ENCODE measurements around the gene GINS2.

Gene GINS2

DNA sequence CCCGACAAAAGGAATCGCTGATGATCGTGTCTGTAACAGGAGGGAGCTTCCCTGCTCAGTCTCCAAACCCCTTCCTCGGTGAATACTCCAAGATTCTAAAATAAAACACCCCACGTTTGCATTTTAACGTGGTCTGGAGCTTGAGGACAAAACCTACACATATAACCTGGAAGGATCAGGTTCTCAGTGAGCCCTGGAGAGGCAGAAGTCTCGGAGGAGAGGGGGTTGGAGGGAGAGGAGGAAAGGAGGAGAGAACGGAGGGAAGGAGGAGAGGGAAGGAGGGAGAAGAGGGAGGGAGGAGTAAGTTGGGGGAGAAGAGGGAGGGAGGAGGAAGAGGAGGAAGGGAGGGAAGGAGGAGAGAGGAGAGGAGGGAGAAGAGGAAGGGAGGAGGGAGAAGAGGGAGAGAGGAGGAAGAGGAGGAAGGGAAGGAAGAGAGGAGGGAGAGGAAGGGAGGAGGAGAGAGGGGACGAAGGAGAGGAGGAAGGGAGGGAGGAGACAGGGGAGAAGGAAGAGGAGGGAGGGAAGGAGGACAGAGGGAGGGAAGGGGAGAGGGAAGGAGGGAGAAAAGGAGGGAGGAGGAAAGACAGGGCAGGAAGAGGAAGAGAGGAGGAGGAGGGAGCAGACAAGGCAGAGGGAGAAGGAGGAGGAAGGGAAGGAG is 27.4 kb upstream of the GINS2 start:
- no peak for DNase-seq

DNA sequence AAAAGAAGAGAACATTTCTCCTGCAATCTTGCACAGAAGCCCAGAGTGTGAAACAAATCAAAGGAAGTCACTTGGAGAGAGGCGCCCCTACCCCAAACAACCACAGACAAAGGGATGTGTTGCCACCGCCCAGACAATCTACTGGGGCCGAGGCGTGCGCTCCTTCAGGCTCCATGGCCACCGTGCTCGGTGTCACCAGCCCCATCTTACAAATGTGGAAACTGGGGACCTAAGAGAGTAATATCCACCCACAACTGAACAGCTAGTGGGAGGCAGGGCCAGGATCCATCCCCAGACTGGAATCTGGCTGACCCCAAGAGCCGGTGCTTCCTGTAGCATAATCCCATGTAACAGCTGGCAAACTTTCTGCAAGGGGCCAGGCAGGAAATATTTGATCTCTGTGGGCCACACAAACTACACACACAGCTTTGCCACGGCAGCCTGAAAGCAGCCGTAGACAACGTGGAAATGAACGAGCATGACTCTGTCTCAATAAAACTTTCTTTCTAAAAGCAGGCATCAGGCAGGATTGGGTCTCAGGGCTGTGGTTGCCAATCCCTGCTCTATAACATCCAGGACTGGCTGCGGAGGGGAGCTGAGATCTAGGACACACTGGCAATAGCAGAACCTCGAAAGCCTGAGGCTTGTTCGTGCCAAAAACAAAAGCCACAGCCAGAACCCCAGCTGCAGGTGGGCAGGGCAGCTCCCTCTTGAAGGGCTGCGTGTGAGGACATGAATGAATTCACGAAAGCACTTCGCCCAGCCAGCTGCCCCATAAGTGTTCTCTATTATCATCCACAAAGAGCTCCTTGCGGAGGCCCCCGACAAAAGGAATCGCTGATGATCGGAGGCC is 26.6 kb upstream of the GINS2 start:
- peak; percentile 96 for DNase-seq

DNA sequence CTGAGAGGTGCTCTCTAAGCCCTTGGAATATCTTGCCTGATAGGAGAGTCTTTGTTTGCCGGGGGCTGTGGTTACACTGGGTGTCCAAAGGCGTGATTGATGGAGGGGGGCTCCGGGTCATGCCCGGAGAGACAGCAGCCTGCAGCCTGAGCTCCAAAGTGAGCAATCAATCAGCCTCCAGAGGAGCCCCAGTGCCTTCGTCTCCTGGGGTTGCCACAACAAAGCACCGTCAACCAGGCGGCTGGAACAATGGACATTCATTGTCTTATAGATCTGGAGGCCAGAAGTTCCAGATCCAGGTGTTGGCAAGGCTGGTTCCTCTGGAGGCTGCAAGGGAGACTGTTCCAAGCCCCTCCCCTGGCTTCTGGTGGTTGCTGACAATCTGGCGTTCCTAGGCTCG is 24.0 kb upstream of the GINS2 start:
- DNase-seq = peak; percentile 65

DNA sequence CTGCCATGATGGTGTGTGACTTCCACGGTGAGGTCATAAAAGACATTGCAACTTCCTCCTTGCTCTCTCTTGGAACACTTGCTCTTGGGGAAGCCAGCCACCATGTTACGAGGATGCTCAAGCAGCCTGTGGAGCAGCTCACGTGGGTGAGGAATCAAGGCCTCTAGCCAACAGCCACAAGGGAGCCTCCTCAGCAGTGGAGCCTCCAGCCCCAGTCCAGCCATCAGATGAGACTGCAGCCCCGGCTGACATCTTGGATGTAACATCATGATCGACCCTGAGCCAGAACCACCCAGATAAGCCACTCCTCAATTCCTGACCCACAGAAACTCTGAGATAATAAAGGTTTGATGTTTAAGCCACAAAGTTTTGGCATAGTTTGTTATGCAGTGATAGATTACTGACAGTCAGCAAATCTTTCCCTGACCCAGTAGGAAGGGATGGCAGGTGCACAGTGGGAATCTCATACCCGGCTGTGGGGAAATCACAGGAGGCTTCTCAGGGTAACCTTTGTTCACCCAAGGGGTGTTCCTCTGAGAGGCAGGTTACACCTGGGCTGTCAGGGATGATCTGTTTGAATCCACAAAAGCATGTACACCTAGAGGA is 23.3 kb upstream of the GINS2 start:
- no peak for DNase-seq

DNA sequence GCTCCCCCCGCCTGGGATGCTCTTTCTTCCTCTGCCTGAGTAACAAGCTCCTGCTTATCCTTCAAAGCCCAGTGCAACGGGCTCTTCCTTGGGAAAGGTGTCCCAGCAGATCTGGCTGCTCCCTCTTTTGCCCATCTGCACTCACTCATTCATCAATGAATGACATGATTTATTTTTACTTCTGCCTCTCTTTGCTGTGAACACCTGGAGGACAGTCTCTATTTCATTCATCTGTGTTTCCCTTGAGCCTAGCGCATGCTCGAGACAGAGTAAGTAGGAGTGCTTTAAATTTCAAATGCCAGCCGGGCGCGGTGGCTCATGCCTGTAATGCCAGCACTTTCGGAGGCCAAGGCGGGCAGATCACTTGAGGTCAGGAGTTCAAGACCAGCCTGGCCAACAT is 22.0 kb upstream of the GINS2 start:
- peak; percentile 83 for DNase-seq

DNA sequence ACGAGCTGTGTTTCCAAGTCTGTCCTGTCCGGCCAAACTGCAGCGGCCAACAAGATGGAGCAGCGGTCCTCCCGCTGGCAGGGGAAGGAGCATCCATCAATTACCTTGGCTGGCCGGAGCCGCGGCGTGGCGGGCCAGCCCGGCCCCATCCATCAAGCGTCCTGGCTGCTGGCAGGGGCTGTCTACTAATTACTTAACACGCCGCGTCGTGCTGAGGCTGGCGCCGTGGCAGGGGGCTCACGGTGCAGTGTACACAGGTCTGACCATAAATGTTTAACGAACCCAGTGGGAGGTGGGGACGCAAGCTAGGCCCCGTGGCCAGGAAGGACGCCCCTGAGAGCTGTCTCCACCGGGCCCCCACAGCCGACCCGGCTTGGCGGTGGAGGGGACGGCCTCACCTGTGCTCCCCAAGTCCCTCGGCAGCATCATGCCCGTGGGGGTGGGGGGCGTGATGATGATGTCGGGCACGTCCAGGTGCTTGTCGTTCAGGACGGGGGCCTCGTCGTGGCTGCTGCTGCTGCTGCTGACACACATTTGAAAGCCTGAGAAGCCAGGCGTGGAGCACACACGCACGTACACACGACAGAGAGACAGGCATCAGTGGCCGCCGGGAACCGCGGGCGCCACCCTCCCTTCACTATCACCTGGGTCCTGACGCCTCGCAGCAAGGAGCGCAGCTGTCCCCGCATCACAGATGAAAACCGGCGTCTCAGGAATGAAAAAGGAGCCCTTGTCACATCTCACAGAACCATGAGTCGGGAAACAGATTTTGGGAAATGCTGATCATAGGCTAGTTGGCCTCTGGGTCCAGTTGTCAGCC is 21.2 kb upstream of the GINS2 start:
- no peak for DNase-seq

DNA sequence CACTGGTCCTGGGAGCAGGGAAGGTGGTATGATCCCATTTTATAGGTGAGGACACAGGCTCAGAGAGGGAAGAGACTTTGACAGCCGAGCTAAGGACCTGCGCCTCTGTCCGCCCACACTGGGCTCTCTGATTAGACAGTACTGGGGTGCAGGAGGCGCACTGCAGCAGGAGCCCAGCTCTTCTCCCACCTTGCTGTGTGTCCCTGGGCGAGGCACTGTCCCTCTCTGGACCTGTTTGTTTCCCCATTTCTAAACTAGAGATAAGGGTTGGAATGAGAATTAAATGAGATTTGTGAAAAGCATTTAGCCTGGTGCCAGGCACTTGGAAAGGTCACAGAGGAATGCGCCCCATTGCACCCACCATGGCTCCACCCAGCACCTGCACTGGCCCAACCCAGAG is 19.6 kb upstream of the GINS2 start:
- no peak for DNase-seq

DNA sequence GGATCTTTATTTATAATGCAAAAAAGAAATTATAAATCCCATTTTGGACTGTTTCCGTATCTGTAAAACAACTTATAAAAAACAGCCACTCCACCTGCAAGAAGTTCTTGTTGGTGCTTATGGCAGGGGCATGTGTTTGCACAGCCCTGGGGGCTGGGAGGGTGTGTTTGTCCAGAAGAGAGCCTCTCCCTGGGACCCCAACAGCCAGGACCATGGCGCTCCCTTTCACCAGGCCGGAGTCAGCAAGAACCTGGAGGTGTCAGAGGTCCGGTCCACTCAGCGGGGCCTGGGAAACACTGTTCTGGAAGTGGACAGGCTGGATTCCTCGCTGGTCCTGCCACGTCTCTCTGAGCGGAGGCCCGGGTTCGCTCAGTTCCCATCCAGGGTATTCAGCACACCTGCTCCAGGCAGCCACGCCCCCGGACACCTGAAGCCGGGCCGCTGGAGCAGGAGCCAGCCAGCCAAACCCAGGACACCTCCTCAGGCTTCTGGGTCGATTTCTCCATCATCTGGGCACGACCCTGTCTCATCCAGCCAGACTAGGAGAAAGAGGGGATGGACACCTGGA is 18.9 kb upstream of the GINS2 start:
- DNase-seq = peak; percentile 24

DNA sequence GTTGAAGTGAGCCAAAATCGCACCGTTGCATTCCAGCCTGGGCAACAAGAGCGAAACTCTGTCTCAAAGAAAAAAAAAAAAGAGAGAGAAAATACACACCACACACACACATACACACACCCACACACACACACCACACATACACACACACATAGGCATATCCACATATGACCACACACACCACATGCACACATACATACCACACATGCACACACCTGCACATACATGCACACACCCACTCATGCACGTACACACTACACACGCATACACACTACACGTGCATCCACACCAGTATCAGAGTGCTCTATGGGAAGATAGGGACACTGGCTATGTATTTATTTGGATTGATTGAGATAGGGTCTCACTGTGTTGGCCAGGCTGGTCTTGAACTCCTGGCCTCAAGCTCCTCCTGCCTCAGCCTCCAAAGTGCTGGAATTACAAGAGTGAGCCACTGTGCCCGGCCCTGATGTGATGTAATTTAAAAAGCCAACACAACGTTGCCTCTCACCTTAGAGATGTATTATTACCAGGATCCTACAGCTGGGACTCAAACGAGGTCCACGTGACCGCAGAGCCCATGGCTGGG is 17.8 kb upstream of the GINS2 start:
- DNase-seq = no peak

DNA sequence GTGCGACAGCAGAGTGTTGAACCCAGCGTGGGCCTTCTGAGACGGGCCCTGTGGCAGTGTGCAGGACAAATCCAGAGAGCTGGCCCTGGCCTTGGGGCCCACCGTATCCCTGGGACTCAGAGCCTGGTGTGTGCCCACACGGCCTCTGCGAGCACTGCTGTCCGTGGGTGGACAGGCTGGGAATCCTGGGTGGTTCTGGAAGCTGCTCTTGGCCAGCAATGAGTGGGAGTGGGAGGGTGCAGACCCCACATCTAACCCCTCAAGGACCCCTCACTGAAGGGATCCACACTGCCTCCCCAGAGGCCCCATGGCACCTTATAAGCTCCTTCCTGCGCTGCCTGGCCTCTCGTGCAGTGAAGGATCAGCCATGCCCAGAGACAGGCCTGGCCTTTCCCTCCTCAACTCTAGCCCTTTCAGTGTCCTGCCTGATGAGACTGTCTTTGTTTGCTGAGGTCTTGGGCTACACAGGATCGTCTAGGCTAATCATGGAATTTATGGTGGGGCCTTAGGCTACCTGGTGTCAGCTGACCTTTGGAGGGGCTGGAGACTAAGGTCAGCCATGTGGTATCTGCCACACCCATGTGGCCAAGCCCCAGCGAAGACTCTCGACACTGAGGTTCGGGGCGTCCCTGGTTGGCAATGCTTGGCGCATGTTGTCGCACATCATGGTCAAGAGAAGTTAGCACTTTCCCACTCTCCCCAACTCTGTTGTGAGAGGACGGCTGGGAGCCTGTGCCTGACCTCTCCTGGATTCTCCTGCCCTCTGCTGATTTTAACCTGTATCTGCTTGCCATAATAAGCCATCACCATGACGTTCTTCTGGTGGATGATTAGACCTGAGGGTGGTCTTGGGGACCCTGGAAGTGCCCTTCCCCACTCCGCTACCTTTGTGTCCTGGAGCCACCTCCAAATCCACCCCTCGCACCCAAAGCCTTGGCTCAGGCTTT is 16.4 kb upstream of the GINS2 start:
- DNase-seq = no peak

DNA sequence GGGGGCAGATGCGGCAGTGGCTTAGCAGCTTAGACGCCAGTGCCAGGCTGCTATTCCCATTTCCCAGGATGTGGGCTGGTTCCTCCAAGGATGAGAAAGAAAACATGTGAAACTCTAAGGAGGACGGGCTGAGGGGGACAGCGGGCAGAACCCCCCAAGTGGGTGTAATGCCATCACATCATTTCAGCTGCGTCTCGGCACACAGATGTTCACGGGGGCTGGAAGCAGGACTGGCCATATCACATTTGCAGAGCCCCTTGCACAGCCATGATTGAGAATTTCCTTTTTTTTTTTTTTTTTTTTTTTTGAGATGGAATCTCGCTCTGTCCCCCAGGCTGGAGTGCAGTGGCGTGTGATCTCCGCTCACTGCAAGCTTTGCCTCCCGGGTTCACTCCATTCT is 15.3 kb upstream of the GINS2 start:
- DNase-seq = no peak

DNA sequence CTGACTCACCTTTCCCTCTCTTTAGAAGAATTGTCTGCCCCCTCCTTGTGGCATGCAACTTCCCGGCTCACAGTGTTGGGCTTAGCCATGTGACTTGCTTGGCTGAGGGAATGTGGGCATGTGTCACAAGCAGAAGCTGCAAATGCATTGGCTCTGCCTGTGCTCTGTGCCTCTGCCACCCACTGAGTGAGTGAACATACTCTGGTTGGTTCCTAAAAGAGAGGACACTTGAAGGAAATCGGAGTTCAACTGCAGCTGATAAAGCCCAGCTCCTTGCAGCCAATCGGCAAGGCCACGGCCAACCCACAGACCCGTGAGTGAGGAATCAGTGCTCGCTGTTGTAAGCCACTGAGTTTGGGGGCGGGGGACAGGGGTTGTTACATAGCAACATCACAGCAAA is 10.9 kb upstream of the GINS2 start:
- DNase-seq = no peak

DNA sequence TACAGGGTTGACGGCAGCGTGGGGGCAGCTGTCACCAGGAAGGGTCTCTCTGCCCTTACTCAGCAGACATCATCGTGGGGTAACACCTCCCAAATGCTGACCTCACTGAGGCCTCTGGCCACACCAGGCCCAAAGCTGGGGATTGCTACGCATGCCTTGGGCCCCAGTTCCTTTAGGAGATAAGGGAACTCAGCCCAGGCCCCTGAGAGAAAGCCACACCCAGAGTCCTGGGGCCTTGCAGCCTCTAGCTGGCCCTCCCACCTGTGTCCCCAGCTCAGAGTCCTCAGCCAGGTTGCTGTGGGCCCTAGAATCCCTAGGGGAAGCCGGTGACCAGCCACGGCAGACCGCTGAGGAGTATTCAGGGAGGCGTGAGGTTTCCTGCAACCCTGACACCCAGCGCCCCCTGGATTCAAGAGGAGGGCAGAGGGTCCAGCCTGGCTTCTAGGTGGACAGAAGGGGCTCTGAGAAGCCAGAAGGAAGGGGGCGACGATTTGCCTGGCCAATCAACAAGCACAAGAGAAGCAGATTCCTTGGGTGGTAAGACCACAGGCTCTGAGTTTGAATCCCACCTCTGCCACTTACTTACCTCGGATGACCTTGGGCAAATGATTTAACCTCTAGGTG is 10.3 kb upstream of the GINS2 start:
- DNase-seq = no peak

DNA sequence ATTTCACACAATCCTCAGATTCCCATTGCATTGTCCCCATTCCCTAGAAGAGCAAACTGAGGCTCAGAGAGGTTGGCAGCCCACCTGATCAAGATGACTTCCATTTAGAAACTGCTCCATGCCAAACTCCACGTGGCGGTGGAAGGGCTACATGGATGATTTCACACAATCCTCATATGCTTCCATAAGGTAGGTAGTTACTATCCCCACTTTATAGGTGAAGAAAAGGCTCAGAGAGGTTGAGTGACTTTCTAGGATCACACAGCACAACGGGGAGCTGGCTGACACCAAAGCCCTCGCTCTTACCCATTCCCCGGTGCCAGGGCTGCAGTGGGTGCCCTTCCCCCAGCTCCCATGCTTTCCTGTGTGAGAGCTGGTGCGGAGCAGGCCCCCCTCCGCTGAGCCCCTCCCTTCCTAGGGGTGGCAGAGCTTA is 9.7 kb upstream of the GINS2 start:
- no peak for DNase-seq

DNA sequence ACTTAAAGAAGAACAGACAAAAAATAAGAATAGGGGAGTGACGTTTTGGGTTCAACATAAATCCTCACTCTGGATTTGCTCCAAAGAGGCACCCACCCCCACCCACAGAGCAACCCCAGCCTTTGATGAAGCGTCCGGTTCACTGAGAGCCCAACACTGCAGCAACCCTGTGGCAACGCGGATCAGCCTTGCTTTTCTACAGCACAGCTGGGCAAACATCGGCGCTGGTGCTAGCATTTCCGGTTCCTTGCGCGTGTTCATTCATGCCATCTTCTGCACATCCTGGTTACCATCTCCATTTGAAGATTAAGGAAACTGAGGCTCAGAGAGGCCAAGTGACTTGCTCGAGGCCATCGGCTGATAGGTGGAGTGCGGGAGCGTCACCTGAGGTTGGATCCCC is 8.7 kb upstream of the GINS2 start:
- peak; percentile 61 for DNase-seq

DNA sequence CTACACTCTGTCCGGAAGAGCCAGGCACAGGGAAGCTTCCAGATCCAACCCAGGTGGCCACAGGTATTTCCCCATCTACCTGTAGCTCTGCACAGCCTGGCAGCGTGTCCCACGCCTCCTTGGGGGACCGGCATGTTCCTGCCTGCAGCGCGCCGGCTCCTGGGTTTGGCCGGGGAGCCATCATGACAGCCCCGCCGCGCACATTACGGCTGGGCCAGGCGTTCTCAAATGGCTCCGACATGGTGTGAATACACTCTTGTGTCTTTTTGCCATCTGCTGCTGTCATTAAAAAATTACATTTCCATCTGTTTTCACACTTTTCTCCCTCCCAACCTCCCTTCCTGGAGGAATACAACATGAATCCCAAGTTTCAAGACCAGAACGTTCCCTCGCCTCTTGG is 8.0 kb upstream of the GINS2 start:
- no peak for DNase-seq

DNA sequence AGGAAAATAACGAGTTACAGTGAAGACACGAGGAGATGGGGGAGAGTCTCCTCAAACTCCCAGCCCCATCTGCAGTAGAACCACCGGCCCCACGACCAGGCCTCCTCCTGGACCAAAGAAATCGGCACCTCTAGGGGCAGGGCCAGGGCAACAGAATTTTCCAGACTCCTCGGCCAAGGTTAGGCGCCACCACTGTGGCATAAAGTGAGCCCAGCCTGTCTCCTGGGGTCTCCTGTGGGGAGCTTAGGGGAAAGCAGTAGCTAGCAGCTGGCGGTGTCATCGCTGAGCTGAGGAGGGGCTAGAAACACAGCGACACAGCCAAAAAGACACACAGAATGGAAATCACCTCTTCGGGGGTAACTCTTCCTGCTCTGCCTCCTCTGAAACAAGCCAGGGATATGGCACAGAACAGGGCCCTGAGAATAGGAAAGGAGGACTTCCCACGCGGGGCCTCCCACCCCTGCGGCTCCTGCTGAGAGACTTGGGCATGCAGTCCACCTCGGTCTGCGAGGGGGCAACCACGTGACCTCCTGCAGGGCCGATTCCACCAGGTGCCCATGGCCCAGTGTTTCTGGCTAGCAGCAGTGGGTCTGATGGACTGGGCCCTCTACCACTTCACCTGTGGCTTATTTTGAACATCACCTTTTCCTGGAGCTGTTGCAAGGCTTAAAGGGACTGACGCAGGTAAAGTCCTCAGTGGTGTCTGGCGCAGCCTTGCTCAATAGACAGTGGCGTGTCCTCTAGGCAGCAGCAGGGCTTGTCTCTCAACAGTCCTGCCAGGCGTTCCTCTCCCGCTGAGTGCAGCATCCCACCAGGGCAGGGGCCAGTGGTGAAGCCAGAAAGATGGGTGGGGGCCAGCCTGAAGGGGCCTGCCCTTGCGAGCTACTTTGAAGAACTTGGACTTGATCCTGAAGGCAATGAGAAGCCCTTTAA is 6.7 kb upstream of the GINS2 start:
- DNase-seq = no peak

DNA sequence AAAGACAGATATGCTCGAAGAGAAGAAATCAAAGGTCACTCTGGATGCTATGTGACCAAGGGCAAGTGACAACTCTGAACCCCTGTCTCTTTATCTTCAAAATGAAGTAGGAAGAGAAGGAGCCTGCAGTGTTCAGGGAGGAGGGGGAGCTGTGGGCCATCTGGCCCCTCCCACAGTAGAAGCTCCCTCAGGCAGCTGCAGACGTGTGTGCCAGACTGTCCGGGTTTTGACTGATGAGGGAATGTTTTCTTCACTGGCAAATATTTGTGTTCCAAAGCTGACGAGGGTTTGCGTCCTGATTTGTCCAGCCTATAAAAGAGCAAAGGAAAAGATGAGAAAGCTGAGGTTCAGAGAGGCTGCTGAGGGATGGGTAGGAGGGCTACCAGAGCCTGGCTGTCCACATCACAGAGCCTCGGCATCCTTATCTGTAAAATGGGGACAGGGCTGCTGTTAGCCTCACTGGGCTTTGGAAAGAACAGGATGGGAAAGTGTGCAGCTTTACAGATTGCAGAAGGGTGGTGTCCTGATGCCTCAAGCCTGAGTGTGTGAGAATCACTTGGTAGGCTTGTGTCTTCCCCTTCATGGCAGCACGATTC is 1.8 kb upstream of the GINS2 start:
- peak; percentile 53 for DNase-seq

DNA sequence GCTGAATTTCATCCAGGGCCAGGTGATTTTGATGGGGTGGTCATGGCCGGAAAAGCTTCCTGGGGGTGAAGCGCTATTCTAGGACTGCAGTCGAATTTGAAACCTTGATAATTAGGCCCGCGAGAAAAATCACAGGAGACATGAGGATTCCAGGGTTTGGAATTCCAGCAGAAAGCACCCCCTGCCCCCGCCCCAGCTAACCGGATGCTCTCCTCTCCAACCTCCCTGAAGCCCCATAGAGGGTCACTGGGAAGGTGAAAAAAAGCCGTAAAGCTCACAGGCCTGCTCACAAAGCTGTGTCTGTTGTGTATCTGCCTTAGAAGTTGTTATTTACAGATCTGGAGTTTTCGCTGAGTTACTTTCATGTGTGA is 1.2 kb upstream of the GINS2 start:
- no peak for DNase-seq
